Cardiac muscle cell (in vitro differentiated cells and primary cell): Measurements from ENCODE around the gene ZNF385D. TPM values are rescaled to one million over a fixed set of nuclear protein-coding genes. Genes with fewer than 3 reads are reported as not detected.

Experiments
- DNase-seq, 2 donors: peaks; one replicate each; pipeline versions ENCODE4 v3.0.0 to v3.0.0-alpha.2; 2010 to 2017; ENCODE audit warnings: low read depth in 1 of 2, low spot score in 1 of 2
- H3K27ac ChIP-seq: fragments of 200-600 bp; sonication (generic); 2 replicates; pipeline ENCODE4 v1.5.1; 2016
- H3K27me3 ChIP-seq: fragments of 200-600 bp; sonication (generic); 2 replicates; pipeline ENCODE4 v1.6.0; 2016; ENCODE audit warnings: control low read depth
- H3K36me3 ChIP-seq: fragments of 200-600 bp; sonication (generic); 2 replicates; pipeline ENCODE4 v1.5.1; 2016; ENCODE audit warnings: control low read depth
- H3K4me1 ChIP-seq: fragments of 200-600 bp; sonication (generic); 2 replicates; pipeline ENCODE4 v1.8.1; 2017; ENCODE audit warnings: low read depth, mild to moderate bottlenecking, mixed run types
- H3K4me3 ChIP-seq: fragments of 200-600 bp; sonication (generic); 2 replicates; pipeline ENCODE4 v1.5.1; 2016; ENCODE audit warnings: mild to moderate bottlenecking
- H3K9me3 ChIP-seq: fragments of 200-600 bp; sonication (generic); 2 replicates; pipeline ENCODE4 v1.5.1; 2017; ENCODE audit warnings: low read depth, mild to moderate bottlenecking, control low read depth
- polyA plus RNA-seq: library from polyadenylated mRNA; unstranded; fragments of >200 nt; fragmentation: Nextera tagmentation; extraction: Ambion mirVana; gene quantifications from 2 replicates; pipeline ENCODE4 v1.2.1, GENCODE V29; 2016
- total RNA-seq: library from RNA; depleted of rRNA; stranded (reverse); fragments of >200 nt; gene quantifications from 2 replicates; pipeline ENCODE4 v1.2.3, GENCODE V29; 2016
- TF ChIP-seq, protein P1 (sequence below): IDR thresholded peaks from 2 replicates; pipeline ENCODE4 v1.5.1; 2012; ENCODE audit warnings: low read depth, mild to moderate bottlenecking, low read length

The ZNF385D gene
- total and polyA plus RNA-seq, 2 experiments from 2014 or later, result 1.3 to 10.6 TPM

DNA sequence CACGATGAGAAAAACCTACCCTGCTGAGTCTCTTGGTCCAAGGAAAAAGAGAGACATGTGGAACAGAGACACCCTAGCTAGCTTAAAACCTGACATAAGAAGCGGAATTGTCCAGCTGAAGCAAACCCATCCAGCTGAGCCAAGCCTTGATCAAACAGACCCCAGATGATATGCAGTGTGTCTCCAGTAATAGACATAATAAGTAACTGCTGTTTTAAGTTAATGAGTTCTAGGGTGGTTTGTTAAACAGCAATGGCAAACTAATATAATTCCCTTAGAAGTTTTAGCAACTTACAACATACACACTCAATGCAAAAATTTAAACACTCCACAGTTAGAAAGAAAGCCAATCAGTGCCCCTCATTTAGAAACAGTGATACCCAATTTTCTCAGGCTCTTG lies 26.8 kb upstream of the ZNF385D start:
- no peaks in the 10 kb centered on the region for H3K36me3 ChIP-seq
- no peak overlapping the region for H3K4me3 ChIP-seq
- DNase-seq, result no peak
- TF ChIP-seq, protein P1, sequence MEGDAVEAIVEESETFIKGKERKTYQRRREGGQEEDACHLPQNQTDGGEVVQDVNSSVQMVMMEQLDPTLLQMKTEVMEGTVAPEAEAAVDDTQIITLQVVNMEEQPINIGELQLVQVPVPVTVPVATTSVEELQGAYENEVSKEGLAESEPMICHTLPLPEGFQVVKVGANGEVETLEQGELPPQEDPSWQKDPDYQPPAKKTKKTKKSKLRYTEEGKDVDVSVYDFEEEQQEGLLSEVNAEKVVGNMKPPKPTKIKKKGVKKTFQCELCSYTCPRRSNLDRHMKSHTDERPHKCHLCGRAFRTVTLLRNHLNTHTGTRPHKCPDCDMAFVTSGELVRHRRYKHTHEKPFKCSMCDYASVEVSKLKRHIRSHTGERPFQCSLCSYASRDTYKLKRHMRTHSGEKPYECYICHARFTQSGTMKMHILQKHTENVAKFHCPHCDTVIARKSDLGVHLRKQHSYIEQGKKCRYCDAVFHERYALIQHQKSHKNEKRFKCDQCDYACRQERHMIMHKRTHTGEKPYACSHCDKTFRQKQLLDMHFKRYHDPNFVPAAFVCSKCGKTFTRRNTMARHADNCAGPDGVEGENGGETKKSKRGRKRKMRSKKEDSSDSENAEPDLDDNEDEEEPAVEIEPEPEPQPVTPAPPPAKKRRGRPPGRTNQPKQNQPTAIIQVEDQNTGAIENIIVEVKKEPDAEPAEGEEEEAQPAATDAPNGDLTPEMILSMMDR, result no peak
- H3K27me3 ChIP-seq, result no peaks in the 10 kb centered on the region
- H3K27ac ChIP-seq, result no peak overlapping the region
- peaks cover 22% of the 10 kb centered on the region for H3K4me1 ChIP-seq
- no peaks in the 10 kb centered on the region for H3K9me3 ChIP-seq

DNA sequence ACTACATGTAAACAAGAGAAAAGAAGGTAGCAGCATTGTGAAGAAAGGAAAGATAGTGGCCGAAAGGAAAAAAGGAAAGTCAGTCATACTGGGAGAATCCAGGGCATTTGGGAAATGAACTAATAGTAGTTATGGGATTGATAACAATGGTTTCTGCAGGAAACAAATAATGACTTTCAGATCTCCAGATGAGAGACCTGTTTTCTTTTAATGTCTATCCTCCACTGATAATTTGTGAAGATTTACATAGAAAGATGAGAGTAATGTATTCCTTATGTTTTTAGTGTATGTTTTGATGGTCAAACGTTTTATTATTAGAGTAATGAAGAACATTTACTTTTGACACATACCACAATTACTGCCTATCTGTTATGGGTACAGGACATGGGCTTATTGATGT lies 15.0 kb upstream of the ZNF385D start:
- Histone ChIP-seq H3K9me3 (no peaks in the 10 kb centered on the region), H3K4me3 (no peak overlapping the region), H3K36me3 (no peaks in the 10 kb centered on the region), H3K27ac (no peak overlapping the region), H3K27me3 (no peaks in the 10 kb centered on the region), H3K4me1 (no peaks in the 10 kb centered on the region)
- TF ChIP-seq, protein P1, result no peak
- no peak for DNase-seq

DNA sequence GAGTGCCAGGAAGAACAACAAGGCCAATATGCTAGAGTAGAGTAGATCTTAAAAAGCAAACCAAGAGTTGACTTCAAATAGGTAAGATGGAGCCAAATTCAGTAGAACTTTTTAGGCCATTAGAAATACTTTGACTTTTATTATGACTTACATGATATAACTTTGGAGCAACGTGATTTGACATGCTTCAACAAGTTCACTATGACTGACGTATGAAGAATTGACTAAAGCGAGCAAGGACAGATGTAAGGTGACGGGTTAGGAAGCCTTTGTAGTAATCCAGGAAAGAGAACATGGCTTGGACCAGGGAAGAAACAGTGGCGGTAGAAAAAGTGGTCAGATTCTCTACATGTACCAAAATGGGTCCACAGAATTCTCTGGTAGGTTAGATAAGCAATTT lies 4.9 kb upstream of the ZNF385D start:
- Histone ChIP-seq H3K27ac (no peak overlapping the region), H3K27me3 (no peaks in the 10 kb centered on the region), H3K36me3 (no peaks in the 10 kb centered on the region), H3K9me3 (no peaks in the 10 kb centered on the region), H3K4me3 (no peak overlapping the region), H3K4me1 (no peaks in the 10 kb centered on the region)
- no peak for DNase-seq
- TF ChIP-seq, protein P1, result no peak

DNA sequence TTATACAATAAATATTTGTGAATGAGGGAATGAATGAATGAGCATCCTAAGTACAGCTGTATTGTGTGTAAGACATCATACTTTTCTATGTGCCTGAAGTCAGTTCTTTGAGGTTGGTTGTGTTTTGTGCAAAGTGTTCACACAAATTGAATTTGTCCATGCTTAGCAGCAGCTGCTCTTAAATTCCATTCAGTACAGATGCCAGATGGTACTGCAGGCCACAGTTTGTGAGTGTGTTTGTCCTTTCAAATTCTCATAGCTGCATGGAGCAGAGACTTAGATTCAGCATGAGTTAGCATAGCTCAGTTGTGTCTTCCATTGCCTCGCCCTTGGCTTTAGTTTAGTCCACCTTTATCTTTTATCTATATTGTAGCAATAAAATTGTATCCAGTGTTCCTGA lies 3.8 kb upstream of the ZNF385D start:
- no peaks in the 10 kb centered on the region for H3K9me3 ChIP-seq
- DNase-seq, result no peak
- no peaks in the 10 kb centered on the region for H3K36me3 ChIP-seq
- TF ChIP-seq, protein P1, result no peak
- no peaks in the 10 kb centered on the region for H3K4me1 ChIP-seq
- H3K4me3 ChIP-seq, result no peak overlapping the region
- H3K27ac ChIP-seq, result no peak overlapping the region
- H3K27me3 ChIP-seq, result no peaks in the 10 kb centered on the region

DNA sequence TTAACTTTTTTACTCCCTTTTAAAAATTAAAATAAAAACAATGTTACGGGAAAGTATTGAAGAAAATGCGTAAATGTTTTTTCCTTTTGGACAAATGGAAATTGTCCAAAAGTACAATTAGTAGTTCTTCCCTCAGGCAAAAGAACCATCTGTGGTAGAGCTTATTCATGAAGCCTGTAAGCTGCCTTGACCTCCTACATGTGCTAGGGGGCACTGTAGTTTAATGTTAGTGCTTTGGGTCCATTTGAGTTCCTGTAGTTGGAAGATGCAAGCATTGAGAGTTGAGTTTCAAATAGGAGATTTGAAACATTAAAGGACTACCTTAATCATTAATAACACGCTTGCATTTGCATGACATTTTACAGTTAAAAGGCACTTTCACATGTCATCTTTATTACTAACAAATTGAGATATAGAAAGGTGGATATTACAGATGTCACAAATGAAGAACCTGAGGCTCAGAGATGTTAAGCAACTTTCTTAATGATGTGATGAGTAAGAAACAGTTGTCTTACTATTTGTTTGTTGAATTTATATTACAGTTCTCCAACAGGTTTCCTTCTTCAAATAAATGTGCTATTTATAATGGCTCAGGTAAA lies 1.8 kb upstream of the ZNF385D start:
- Histone ChIP-seq H3K4me1 (no peaks in the 10 kb centered on the region), H3K4me3 (no peak overlapping the region), H3K36me3 (no peaks in the 10 kb centered on the region), H3K27me3 (no peaks in the 10 kb centered on the region), H3K27ac (no peak overlapping the region), H3K9me3 (no peaks in the 10 kb centered on the region)
- TF ChIP-seq, protein P1, result peak; percentile 75
- peak; percentile 73 to 75 for DNase-seq

DNA sequence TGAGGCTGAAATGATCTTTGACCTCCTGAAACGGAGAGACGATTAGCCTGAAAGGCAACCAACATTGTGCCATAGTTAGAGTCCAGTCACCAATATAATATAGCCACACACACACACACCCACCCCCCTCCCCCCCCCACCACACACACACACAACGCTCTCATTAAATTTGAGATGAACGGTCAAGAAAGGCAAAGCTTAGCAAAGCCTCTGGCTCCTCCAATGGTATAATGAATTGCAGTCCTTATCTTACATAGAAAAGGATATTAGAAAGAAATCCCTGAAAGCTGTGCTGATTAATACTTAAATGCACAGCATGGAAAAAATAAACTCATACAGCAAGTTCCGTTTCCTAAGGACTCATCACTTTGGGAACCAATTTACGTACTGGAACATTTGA lies 876 bp upstream of the ZNF385D start:
- Histone ChIP-seq H3K36me3 (no peaks in the 10 kb centered on the region), H3K4me1 (no peaks in the 10 kb centered on the region), H3K9me3 (no peaks in the 10 kb centered on the region), H3K27ac (no peak overlapping the region), H3K4me3 (no peak overlapping the region), H3K27me3 (no peaks in the 10 kb centered on the region)
- no peak for DNase-seq
- TF ChIP-seq, protein P1, result no peak
